Adrenal gland (tissue), 12 donors: ENCODE data around the gene TICAM2. TPM values are rescaled to one million over a fixed set of nuclear protein-coding genes. Genes with fewer than 3 reads are reported as not detected.

Experiments
- DNase-seq, 7 donors: peaks; one replicate each; pipeline ENCODE4 v3.0.0-alpha.2; 2019 to 2020
- H3K27ac ChIP-seq, 5 donors: fragments of 200-600 bp; sonication (generic) in 4 of 5; 1 replicate in 3 of 5; 2 replicates in 2 of 5; pipeline versions ENCODE4 v1.5.1 to v1.8.0; 2016 to 2020; ENCODE audit warnings: mild to moderate bottlenecking in 1 of 5
- H3K27me3 ChIP-seq: fragments of 200-600 bp; 2 replicates; pipeline ENCODE4 v1.8.0; 2021
- H3K36me3 ChIP-seq, 2 donors: fragments of 200-600 bp; replicated peaks in 1 of 2; 1 replicate in 1 of 2; 2 replicates in 1 of 2; pipeline versions ENCODE4 v1.5.1 to v1.8.0; 2018 to 2022
- H3K4me1 ChIP-seq, 2 donors: fragments of 200-600 bp; replicated peaks in 1 of 2; 1 replicate in 1 of 2; 2 replicates in 1 of 2; pipeline versions ENCODE4 v1.5.1 to v1.8.0; 2018 to 2021
- H3K4me3 ChIP-seq, 4 donors: fragments of 200-600 bp; sonication (generic) in 3 of 4; one replicate each; pipeline ENCODE4 v1.5.1; 2016 to 2018
- H3K9me3 ChIP-seq, 3 donors: fragments of 200-600 bp; sonication (generic) in 1 of 3; replicated peaks in 1 of 3; 1 replicate in 2 of 3; 2 replicates in 1 of 3; pipeline versions ENCODE4 v1.5.1 to v1.8.0; 2016 to 2021
- CTCF ChIP-seq, 6 experiments: fragments of 450-650 bp in 4 of 6; fragments of 200-600 bp in 2 of 6; sonication (generic) in 1 of 6; IDR thresholded peaks; 1 replicate in 5 of 6; 2 replicates in 1 of 6; pipeline versions ENCODE4 v1.5.1 to v1.8.0; 2016 to 2021; ENCODE audit warnings: antibody characterized with exemption in 6 of 6, mild to moderate bottlenecking in 2 of 6, moderate library complexity in 1 of 6
- POLR2A ChIP-seq, 2 donors: fragments of 450-650 bp; IDR thresholded peaks; one replicate each; pipeline ENCODE4 v1.6.1; 2017; ENCODE audit warnings: antibody characterized with exemption in 2 of 2, mild to moderate bottlenecking in 2 of 2, moderate library complexity in 1 of 2
- WGBS, 4 donors: extraction: QIAGEN DNeasy Blood & Tissue Kit in 2 of 4; methylation state at CpG; one replicate each; pipeline versions ENCODE4 v1.1.5 to v1.1.7; 2013 to 2017; 5-methylcytosine and 5-hydroxymethylcytosine counted together
- intact Hi-C, 2 donors: fragments of 100-400 bp; cut with DNase I; formaldehyde crosslinking; loops; one replicate each; pipeline versions ENCODE4 v1.14.1 to v1.15.0; 2022 to 2023
- polyA plus RNA-seq, 3 donors: library from polyadenylated mRNA; stranded (reverse); fragments of 200-250 nt in 2 of 3; fragments of 350-450 nt in 1 of 3; fragmentation: Illumina TruSeq in 1 of 3; extraction: RNeasy Lipid Tissue Mini Kit (QIAGEN cat#74804) in 1 of 3; gene quantifications; one replicate each; pipeline ENCODE4 v1.2.3, GENCODE V29; 2013 to 2014
- total RNA-seq, 9 donors: library from RNA; depleted of rRNA in 4 of 9; stranded (reverse); fragments of >200 nt in 4 of 9; fragments of 120-200 nt in 1 of 9; fragmentation: NEBNext Ultra II Directional in 1 of 9; extraction: Animal tissue kit (Norgen Biotek cat#: 25700) in 1 of 9; gene quantifications; one replicate each; pipeline versions ENCODE4 v1.1.0 to v1.2.4, GENCODE V29; 2013 to 2023
- donor health status: healthy with polysubstance abuse.
- donor health status: Bipolar disorder and iron deficiency.
- donor health status: DM: yes; HTN: yes; CAD: no.
- donor health status: DM: no; HTN: no; CAD: no.
- donor health status: DM: no; HTN: no; CAD: no.
- donor health status: DM: yes; HTN: yes; CAD: no.

TICAM2 gene
- total and polyA plus RNA-seq, 12 donors = 1.8 to 9.3 (median 3.5) TPM

GRCh38 chr5:115584501-115584900 lies 17.8 kb downstream of the TICAM2 start:
- H3K4me1 ChIP-seq = no peaks in the 10 kb centered on the region
- TF ChIP-seq POLR2A (IDR thresholded peaks at IDR 0.05) (no peak), CTCF (IDR thresholded peaks at IDR 0.05) (no peak)
- H3K27me3 ChIP-seq = no peaks in the 10 kb centered on the region
- H3K4me3 ChIP-seq = no peak overlapping the region
- H3K9me3 ChIP-seq = no peaks in the 10 kb centered on the region
- DNase-seq = no peak
- no peaks in the 10 kb centered on the region for H3K36me3 ChIP-seq
- intact Hi-C loops = loop anchor here in 1 of 2 donors (2.0 kb wide), 1 partner anchor 272 kb away; no protein-coding TSS in a partner anchor
- H3K27ac ChIP-seq = no peak overlapping the region
- WGBS, 4 donors = 92 to 96% (median 94%) methylated on average over 1 of the region's 1 CpG

- Histone ChIP-seq H3K9me3 (no peaks in the 10 kb centered on the region), H3K27ac (no peak overlapping the region), H3K36me3 (no peaks in the 10 kb centered on the region), H3K4me3 (no peak overlapping the region), H3K27me3 (no peaks in the 10 kb centered on the region), H3K4me1 (no peaks in the 10 kb centered on the region)
- intact Hi-C loops = no loop called here
- TF ChIP-seq POLR2A (IDR thresholded peaks at IDR 0.05) (no peak), CTCF (IDR thresholded peaks at IDR 0.05) (no peak)
- WGBS, 4 donors = 74 to 79% (median 77%) methylated on average over 3 of the region's 3 CpGs
- DNase-seq = no peak
Observed at GRCh38 chr5:115583474-115583873, 18.8 kb downstream of the TICAM2 start.

- H3K9me3 ChIP-seq = no peaks in the 10 kb centered on the region
- DNase-seq = no peak
- H3K36me3 ChIP-seq = no peaks in the 10 kb centered on the region
- TF ChIP-seq POLR2A (IDR thresholded peaks at IDR 0.05) (no peak), CTCF (IDR thresholded peaks at IDR 0.05) (no peak)
- no peak overlapping the region for H3K4me3 ChIP-seq
- no peak overlapping the region for H3K27ac ChIP-seq
- H3K27me3 ChIP-seq = no peaks in the 10 kb centered on the region
- 95 to 96% (median 96%) methylated on average over 2 of the region's 2 CpGs for WGBS, 4 donors
- intact Hi-C loops = no loop called here
- H3K4me1 ChIP-seq = no peaks in the 10 kb centered on the region
Observed at GRCh38 chr5:115580941-115581340, 21.3 kb downstream of the TICAM2 start.

- Histone ChIP-seq H3K36me3 (no peaks in the 10 kb centered on the region), H3K4me1 (no peaks in the 10 kb centered on the region), H3K27me3 (no peaks in the 10 kb centered on the region), H3K27ac (no peak overlapping the region), H3K4me3 (no peak overlapping the region), H3K9me3 (no peaks in the 10 kb centered on the region)
- 88 to 89% (median 89%) methylated on average over 6 of the region's 6 CpGs for WGBS, 4 donors
- no peak for TF ChIP-seq POLR2A (IDR thresholded peaks at IDR 0.05)
- no peak for TF ChIP-seq CTCF (IDR thresholded peaks at IDR 0.05)
- intact Hi-C loops = loop anchor here in 1 of 2 donors (5.0 kb wide), 1 partner anchor 267 kb away; no protein-coding TSS in a partner anchor
- no peak for DNase-seq
Observed at GRCh38 chr5:115579747-115580173, 22.5 kb downstream of the TICAM2 start.
